ENCODE data around the gene FGFR2. TPM values are rescaled to one million over a fixed set of nuclear protein-coding genes. Genes with fewer than 3 reads are reported as not detected.

FGFR2 gene
- total and polyA plus RNA-seq, 2 donors (not counting 3 experiments of a cell fraction or from before 2014, with no cell fraction given): 0.06 TPM; not detected in 1

DNA sequence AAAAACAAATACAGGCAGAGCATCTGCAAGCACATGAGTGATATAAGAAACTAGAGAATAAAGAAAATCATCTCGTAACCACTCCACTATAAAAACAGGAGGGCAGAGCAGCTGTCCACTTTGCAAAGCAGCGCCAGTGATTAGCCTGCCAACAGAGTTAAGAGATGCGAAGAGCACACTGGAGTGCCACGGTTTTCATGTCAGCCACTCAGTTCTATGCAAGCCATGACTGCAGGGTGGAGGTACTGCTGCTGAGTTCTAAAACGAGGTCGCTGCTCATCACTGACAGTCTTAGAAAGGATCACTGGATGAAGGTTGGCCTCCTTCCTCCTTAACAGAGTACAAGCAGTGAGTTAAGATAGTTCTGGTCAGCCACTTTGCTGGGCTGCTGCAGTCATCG, 58.5 kb downstream of the FGFR2 start:
- H3K4me3 ChIP-seq (replicated peaks in 1 of 3; ENCODE audit: insufficient read depth in 1 of 3, low read depth in 1 of 3, low read length in 3 of 3): no peak overlapping the region
- no peaks in the 10 kb centered on the region for H3K79me2 ChIP-seq (ENCODE audit: control insufficient read depth, insufficient read depth, low read length)
- ChIA-PET POLR2A (no interaction called here), CTCF (no interaction called here)
- no TSS peak for BruUV-seq (replicated peaks)
- H3K4me1 ChIP-seq (ENCODE audit: control insufficient read depth, extremely low read depth, insufficient read depth, low read length): peaks cover 5% of the 10 kb centered on the region
- no peak overlapping the region for H3K9ac ChIP-seq (replicated peaks; ENCODE audit: extremely low read depth, insufficient read depth, low read length)
- TF ChIP-seq POLR2AphosphoS5 (IDR thresholded peaks at IDR 0.05; ENCODE audit: insufficient read depth, low read depth, low read length) (no peak), MYC (IDR thresholded peaks at IDR 0.05; ENCODE audit: low read depth, low read length) (no peak), POLR2A (IDR thresholded peaks at IDR 0.05; ENCODE audit: low read depth, low read length) (no peak), FOS (IDR thresholded peaks at IDR 0.05; ENCODE audit: borderline replicate concordance, insufficient read depth, low read length) (no peak), EZH2 (IDR thresholded peaks at IDR 0.05; ENCODE audit: borderline replicate concordance, low read depth, low read length, severe bottlenecking) (no peak), GATA2 (IDR thresholded peaks at IDR 0.05; ENCODE audit: insufficient read depth, insufficient read length, low read depth, low read length) (no peak), JUN (IDR thresholded peaks at IDR 0.05; ENCODE audit: borderline replicate concordance, insufficient read depth, insufficient read length, low read depth) (no peak)
- TF ChIP-seq, protein P1, sequence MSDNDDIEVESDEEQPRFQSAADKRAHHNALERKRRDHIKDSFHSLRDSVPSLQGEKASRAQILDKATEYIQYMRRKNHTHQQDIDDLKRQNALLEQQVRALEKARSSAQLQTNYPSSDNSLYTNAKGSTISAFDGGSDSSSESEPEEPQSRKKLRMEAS (IDR thresholded peaks at IDR 0.05; ENCODE audit: insufficient read depth, insufficient read length): no peak
- TF ChIP-seq, protein P2, sequence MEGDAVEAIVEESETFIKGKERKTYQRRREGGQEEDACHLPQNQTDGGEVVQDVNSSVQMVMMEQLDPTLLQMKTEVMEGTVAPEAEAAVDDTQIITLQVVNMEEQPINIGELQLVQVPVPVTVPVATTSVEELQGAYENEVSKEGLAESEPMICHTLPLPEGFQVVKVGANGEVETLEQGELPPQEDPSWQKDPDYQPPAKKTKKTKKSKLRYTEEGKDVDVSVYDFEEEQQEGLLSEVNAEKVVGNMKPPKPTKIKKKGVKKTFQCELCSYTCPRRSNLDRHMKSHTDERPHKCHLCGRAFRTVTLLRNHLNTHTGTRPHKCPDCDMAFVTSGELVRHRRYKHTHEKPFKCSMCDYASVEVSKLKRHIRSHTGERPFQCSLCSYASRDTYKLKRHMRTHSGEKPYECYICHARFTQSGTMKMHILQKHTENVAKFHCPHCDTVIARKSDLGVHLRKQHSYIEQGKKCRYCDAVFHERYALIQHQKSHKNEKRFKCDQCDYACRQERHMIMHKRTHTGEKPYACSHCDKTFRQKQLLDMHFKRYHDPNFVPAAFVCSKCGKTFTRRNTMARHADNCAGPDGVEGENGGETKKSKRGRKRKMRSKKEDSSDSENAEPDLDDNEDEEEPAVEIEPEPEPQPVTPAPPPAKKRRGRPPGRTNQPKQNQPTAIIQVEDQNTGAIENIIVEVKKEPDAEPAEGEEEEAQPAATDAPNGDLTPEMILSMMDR (IDR thresholded peaks at IDR 0.05; ENCODE audit: extremely low read depth in 1 of 2, insufficient read depth in 1 of 2, low read depth in 1 of 2, low read length in 2 of 2): no peak
- no peak overlapping the region for H3K27ac ChIP-seq (ENCODE audit: insufficient read depth, low read depth, low read length)
- H2AFZ ChIP-seq (ENCODE audit: low read depth, low read length): no peak overlapping the region
- no peaks in the 10 kb centered on the region for H4K20me1 ChIP-seq (replicated peaks; ENCODE audit: control insufficient read depth, extremely low read depth, insufficient read depth, low read length)
- intact Hi-C loops (cut with micrococcal nuclease) (no loop called here), dilution Hi-C loops (cut with MboI; ENCODE audit: extremely low pct_ligation_motif_present, low sequenced_read_pairs) (no loop called here)
- no peaks in the 10 kb centered on the region for H3K9me1 ChIP-seq (replicated peaks; ENCODE audit: control insufficient read depth, extremely low read depth, insufficient read depth, low read length)
- H3K4me2 ChIP-seq (ENCODE audit: insufficient read depth, low read length): no peak overlapping the region
- DNase-seq (ENCODE audit: low read depth, low spot score) (no peak), FAIRE-seq (no peak)
- no peaks in the 10 kb centered on the region for H3K36me3 ChIP-seq (ENCODE audit: control insufficient read depth in 2 of 2, extremely low read depth in 1 of 2, insufficient read depth in 2 of 2, low read length in 2 of 2)
- no peaks in the 10 kb centered on the region for H3K27me3 ChIP-seq (ENCODE audit: control insufficient read depth in 2 of 2, insufficient read depth in 2 of 2, low read length in 2 of 2)
- no peaks in the 10 kb centered on the region for H3K9me3 ChIP-seq (replicated peaks; ENCODE audit: control insufficient read depth, insufficient read depth, low read length)
